Suppressor macrophage treated with lipopolysaccharide for 4 hours (primary cell): ENCODE measurements around the gene STC2.

Experiments used
- DNase-seq: peaks from one replicate; pipeline ENCODE4 v3.0.0-alpha.2; 2020

The STC2 gene

GRCh38 chr5:173311818-173312585 lies 16.2 kb downstream of the STC2 start:
- no peak for DNase-seq

GRCh38 chr5:173310861-173311785 lies 17.1 kb downstream of the STC2 start:
- no peak for DNase-seq

- DNase-seq: no peak
Observed at GRCh38 chr5:173310218-173310769, 17.9 kb downstream of the STC2 start.

- no peak for DNase-seq
Observed at GRCh38 chr5:173309731-173310130, 18.5 kb downstream of the STC2 start.

- DNase-seq: no peak
Observed at GRCh38 chr5:173308226-173308625, 20.0 kb downstream of the STC2 start.

- no peak for DNase-seq
Observed at GRCh38 chr5:173307695-173308094, 20.5 kb downstream of the STC2 start.

GRCh38 chr5:173306695-173307094 lies 21.5 kb downstream of the STC2 start:
- DNase-seq: no peak

GRCh38 chr5:173304591-173304988 lies 23.6 kb downstream of the STC2 start:
- no peak for DNase-seq

GRCh38 chr5:173303878-173304590 lies 24.2 kb downstream of the STC2 start:
- DNase-seq: no peak

- DNase-seq: no peak
Observed at GRCh38 chr5:173302546-173303155, 25.6 kb downstream of the STC2 start.

GRCh38 chr5:173301695-173302545 lies 26.3 kb downstream of the STC2 start:
- DNase-seq: no peak

GRCh38 chr5:173300389-173301047 lies 27.7 kb downstream of the STC2 start:
- no peak for DNase-seq

- DNase-seq: no peak
Observed at GRCh38 chr5:173299820-173300219, 28.4 kb downstream of the STC2 start.

GRCh38 chr5:173298213-173298926 lies 29.8 kb downstream of the STC2 start:
- no peak for DNase-seq

GRCh38 chr5:173297813-173298212 lies 30.4 kb downstream of the STC2 start:
- no peak for DNase-seq

- DNase-seq: no peak
Observed at GRCh38 chr5:173296737-173297676, 31.2 kb downstream of the STC2 start.

GRCh38 chr5:173295796-173296195 lies 32.4 kb downstream of the STC2 start:
- no peak for DNase-seq

GRCh38 chr5:173294673-173295320 lies 33.4 kb downstream of the STC2 start:
- no peak for DNase-seq
